DND-41 (cell line): ENCODE results near the gene KCNRG.

ENCODE experiments used
- ATAC-seq: fragments of 200-7000 bp; cut with Tn5 transposase; 3 replicates; pipeline ENCODE4 v1.9.1; 2021; ENCODE audit warnings: low read depth; ENCODE audit not compliant: insufficient read depth
- DNase-seq: peaks from one replicate; pipeline ENCODE4 v3.0.0-alpha.2; 2020
- H2AFZ ChIP-seq: 2 replicates; pipeline ENCODE4 v1.6.0; 2012; ENCODE audit warnings: low read depth, low read length
- H3K27ac ChIP-seq: 2 replicates; pipeline ENCODE4 v1.5.1; 2012; ENCODE audit warnings: low read length, inconsistent platforms
- H3K27me3 ChIP-seq: fragments of 200-600 bp; sonication (generic); 2 replicates; pipeline ENCODE4 v1.6.0; 2012; ENCODE audit warnings: low read length, mild to moderate bottlenecking, inconsistent platforms; ENCODE audit not compliant: insufficient read depth, poor library complexity
- H3K36me3 ChIP-seq: 2 replicates; pipeline ENCODE4 v1.5.1; 2012; ENCODE audit warnings: low read length, inconsistent platforms; ENCODE audit not compliant: insufficient read depth
- H3K4me1 ChIP-seq: 2 replicates; pipeline ENCODE4 v1.5.1; 2012; ENCODE audit warnings: mild to moderate bottlenecking, low read length; ENCODE audit not compliant: insufficient read depth
- H3K4me2 ChIP-seq: 2 replicates; pipeline ENCODE4 v1.6.0; 2012; ENCODE audit warnings: mild to moderate bottlenecking, moderate library complexity, low read length, inconsistent platforms; ENCODE audit not compliant: insufficient read depth
- H3K4me3 ChIP-seq, 2 experiments: fragments of 200-600 bp in 1 of 2; shearing (Covaris generic) in 1 of 2; 2 replicates each; pipeline ENCODE4 v1.5.1; 2012 to 2016; ENCODE audit warnings: inconsistent platforms in 2 of 2, low read length in 2 of 2, mild to moderate bottlenecking in 2 of 2, low read depth in 1 of 2, moderate library complexity in 1 of 2
- H3K79me2 ChIP-seq: 2 replicates; pipeline ENCODE4 v1.6.0; 2012; ENCODE audit warnings: low read length, inconsistent platforms; ENCODE audit not compliant: insufficient read depth
- H3K9ac ChIP-seq: 2 replicates; pipeline ENCODE4 v1.6.0; 2012; ENCODE audit warnings: low read depth, mild to moderate bottlenecking, inconsistent platforms, low read length, moderate library complexity
- H3K9me3 ChIP-seq: 2 replicates; pipeline ENCODE4 v1.5.1; 2012; ENCODE audit warnings: low read length, moderate library complexity, mild to moderate bottlenecking, inconsistent platforms; ENCODE audit not compliant: insufficient read depth, severe bottlenecking
- H4K20me1 ChIP-seq: 2 replicates; pipeline ENCODE4 v1.6.0; 2012; ENCODE audit warnings: low read length; ENCODE audit not compliant: insufficient read depth
- CTCF ChIP-seq: IDR thresholded peaks from 2 replicates; pipeline ENCODE4 v1.5.1; 2012; ENCODE audit warnings: borderline replicate concordance, low read length, moderate library complexity, mild to moderate bottlenecking; ENCODE audit not compliant: poor library complexity, severe bottlenecking; ENCODE audit errors: extremely low read depth
- EZH2 ChIP-seq: IDR thresholded peaks from 3 replicates; pipeline ENCODE4 v1.6.1; 2012; ENCODE audit warnings: borderline replicate concordance, low read depth, mild to moderate bottlenecking, moderate library complexity, low read length, inconsistent platforms; ENCODE audit not compliant: severe bottlenecking

The KCNRG gene

GRCh38 chr13:50015258-50015657 is at the start of gene KCNRG:
Gene KCNRG (plus strand): TSS chr13:50015444. CDS start chr13:50015494, 50 bp downstream.
- no peak within 1 kb of the TSS for H2AFZ ChIP-seq
- no peak within 1 kb of the TSS for H3K27ac ChIP-seq
- H3K9ac ChIP-seq, result no peak within 1 kb of the TSS
- H3K27me3 ChIP-seq, result no peaks in the 10 kb centered on the region
- TF ChIP-seq CTCF (no peak), EZH2 (no peak)
- H3K9me3 ChIP-seq, result no peaks in the 10 kb centered on the region
- H3K4me3 ChIP-seq, result no peak within 1 kb of the TSS
- H3K36me3 ChIP-seq, result peaks cover 90% of the 10 kb centered on the region
- H3K79me2 ChIP-seq, result peaks cover 76% of the 10 kb centered on the region
- DNase-seq (no peak), ATAC-seq (no peak)
- no peaks in the 10 kb centered on the region for H3K4me1 ChIP-seq
- H4K20me1 ChIP-seq, result peaks cover 32% of the 10 kb centered on the region; the same call in 1 of the 2 replicates
- no peak within 1 kb of the TSS for H3K4me2 ChIP-seq

GRCh38 chr13:49967456-49967855 is 47.8 kb upstream of the KCNRG start:
- Histone ChIP-seq H3K4me3 (no peak overlapping the region), H4K20me1 (no peaks in the 10 kb centered on the region), H3K79me2 (no peaks in the 10 kb centered on the region), H2AFZ (no peak overlapping the region), H3K4me2 (no peak overlapping the region), H3K9me3 (no peaks in the 10 kb centered on the region), H3K27ac (no peak overlapping the region), H3K9ac (no peak overlapping the region), H3K36me3 (no peaks in the 10 kb centered on the region), H3K27me3 (no peaks in the 10 kb centered on the region), H3K4me1 (no peaks in the 10 kb centered on the region)
- DNase-seq (no peak), ATAC-seq (no peak)
- no peak for TF ChIP-seq CTCF
- no peak for TF ChIP-seq EZH2

GRCh38 chr13:49972709-49973108 is 42.5 kb upstream of the KCNRG start:
- ATAC-seq, result no peak

More at GRCh38 chr13:49972709-49973108, 42.5 kb upstream of the KCNRG start:
- TF ChIP-seq EZH2 (no peak), CTCF (no peak)
- H4K20me1 ChIP-seq, result no peaks in the 10 kb centered on the region
- no peaks in the 10 kb centered on the region for H3K36me3 ChIP-seq
- no peak overlapping the region for H3K4me2 ChIP-seq
- no peak for DNase-seq
- no peaks in the 10 kb centered on the region for H3K79me2 ChIP-seq
- 0 out of 2 replicates have a peak overlapping the region, but pooled peaks have one; percentile 5 for H2AFZ ChIP-seq
- H3K9me3 ChIP-seq, result no peaks in the 10 kb centered on the region
- no peaks in the 10 kb centered on the region for H3K4me1 ChIP-seq
- no peak overlapping the region for H3K4me3 ChIP-seq
- no peak overlapping the region for H3K27ac ChIP-seq
- H3K9ac ChIP-seq, result no peak overlapping the region
- H3K27me3 ChIP-seq, result no peaks in the 10 kb centered on the region
